ENCODE results near the gene TMEM174. TPM values are rescaled to one million over a fixed set of nuclear protein-coding genes. Genes with fewer than 3 reads are reported as not detected.

Gene TMEM174
- total and polyA plus RNA-seq, 8 donors: 0.13 to 0.30 (median 0.13) TPM; not detected in 5

DNA sequence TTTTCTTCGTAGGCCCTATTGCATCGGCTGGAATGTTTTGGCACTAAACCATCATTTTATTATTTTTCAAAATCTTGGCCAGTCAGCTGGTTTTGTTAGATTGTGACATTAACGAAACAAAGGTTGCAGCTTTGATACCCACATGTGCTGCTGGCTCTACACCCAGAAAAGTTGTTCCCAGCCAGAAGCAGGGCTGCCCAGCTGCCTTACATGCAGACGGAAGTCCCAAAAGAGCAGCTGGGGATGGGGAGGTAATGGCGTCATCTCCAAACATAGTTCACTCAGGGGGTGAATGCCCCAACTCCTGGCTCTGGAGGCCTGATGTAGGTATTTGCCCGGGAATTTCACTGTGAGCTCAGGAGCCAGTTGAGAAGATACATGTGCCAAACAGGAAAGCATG, 29.3 kb upstream of the TMEM174 start:
- DNase-seq (no peak), ATAC-seq (no peak)
- Histone ChIP-seq H3K36me3 (no peaks in the 10 kb centered on the region), H3K4me1 (no peaks in the 10 kb centered on the region), H3K27ac (no peak overlapping the region), H3K27me3 (peaks cover 0 to 15% of the 10 kb centered on the region in 2 donors), H3K9me3 (no peaks in the 10 kb centered on the region), H3K4me3 (no peak overlapping the region)
- TF ChIP-seq, protein P1, sequence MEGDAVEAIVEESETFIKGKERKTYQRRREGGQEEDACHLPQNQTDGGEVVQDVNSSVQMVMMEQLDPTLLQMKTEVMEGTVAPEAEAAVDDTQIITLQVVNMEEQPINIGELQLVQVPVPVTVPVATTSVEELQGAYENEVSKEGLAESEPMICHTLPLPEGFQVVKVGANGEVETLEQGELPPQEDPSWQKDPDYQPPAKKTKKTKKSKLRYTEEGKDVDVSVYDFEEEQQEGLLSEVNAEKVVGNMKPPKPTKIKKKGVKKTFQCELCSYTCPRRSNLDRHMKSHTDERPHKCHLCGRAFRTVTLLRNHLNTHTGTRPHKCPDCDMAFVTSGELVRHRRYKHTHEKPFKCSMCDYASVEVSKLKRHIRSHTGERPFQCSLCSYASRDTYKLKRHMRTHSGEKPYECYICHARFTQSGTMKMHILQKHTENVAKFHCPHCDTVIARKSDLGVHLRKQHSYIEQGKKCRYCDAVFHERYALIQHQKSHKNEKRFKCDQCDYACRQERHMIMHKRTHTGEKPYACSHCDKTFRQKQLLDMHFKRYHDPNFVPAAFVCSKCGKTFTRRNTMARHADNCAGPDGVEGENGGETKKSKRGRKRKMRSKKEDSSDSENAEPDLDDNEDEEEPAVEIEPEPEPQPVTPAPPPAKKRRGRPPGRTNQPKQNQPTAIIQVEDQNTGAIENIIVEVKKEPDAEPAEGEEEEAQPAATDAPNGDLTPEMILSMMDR (IDR thresholded peaks at IDR 0.05): no peak
- intact Hi-C loops (cut with DNase I): no loop called here

DNA sequence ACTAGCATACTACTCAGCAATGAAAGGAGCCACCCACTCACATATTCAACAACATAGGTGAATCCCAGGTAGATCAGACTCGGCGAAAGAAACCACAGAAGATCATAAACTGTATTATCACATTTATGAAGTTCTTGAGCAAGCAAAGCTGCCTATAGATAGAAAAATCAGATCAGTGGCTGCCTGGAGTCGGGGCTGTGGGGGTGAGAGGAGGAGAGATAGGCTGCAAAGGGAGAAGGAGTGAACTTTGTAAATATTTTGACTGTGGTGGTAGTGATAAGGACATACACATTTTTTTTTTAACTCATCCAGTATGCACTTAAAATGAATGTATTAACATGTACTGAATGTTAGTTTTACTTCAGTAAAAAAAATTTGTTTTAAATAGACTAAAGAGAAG, 23.5 kb upstream of the TMEM174 start:
- Histone ChIP-seq H3K27ac (no peak overlapping the region), H3K27me3 (peaks cover 0 to under 1% of the 10 kb centered on the region in 2 donors), H3K4me1 (no peaks in the 10 kb centered on the region), H3K36me3 (no peaks in the 10 kb centered on the region), H3K4me3 (no peak overlapping the region), H3K9me3 (no peaks in the 10 kb centered on the region)
- intact Hi-C loops (cut with DNase I): no loop called here
- TF ChIP-seq, protein P1 (IDR thresholded peaks at IDR 0.05): no peak
- no peak for ATAC-seq
- DNase-seq: no peak

DNA sequence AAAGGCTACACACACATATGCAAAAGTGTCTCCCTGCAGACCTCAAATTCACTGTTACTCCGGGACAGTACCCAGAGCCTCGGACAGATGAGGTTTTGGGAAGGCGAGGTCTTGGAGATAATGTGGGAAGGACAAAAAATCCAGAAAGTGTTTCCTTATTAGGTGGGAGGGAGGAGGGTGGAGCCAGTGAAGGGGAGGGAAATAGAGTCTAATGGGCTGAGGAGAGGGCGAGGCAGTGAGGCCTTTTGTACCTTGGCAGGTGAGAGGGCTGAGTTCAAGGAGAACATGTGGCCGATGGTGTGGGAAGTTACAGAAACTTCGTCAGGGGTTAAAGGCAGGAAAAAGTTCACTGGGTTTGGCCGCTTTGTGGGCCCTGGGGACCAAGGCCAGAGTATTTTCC, 22.1 kb upstream of the TMEM174 start:
- TF ChIP-seq, protein P1 (IDR thresholded peaks at IDR 0.05): no peak
- Histone ChIP-seq H3K4me3 (no peak overlapping the region), H3K27ac (no peak overlapping the region), H3K4me1 (no peaks in the 10 kb centered on the region), H3K27me3 (peaks cover 0 to 9% of the 10 kb centered on the region in 2 donors), H3K36me3 (no peaks in the 10 kb centered on the region), H3K9me3 (no peaks in the 10 kb centered on the region)
- DNase-seq: no peak
- no peak for ATAC-seq
- intact Hi-C loops (cut with DNase I): no loop called here

DNA sequence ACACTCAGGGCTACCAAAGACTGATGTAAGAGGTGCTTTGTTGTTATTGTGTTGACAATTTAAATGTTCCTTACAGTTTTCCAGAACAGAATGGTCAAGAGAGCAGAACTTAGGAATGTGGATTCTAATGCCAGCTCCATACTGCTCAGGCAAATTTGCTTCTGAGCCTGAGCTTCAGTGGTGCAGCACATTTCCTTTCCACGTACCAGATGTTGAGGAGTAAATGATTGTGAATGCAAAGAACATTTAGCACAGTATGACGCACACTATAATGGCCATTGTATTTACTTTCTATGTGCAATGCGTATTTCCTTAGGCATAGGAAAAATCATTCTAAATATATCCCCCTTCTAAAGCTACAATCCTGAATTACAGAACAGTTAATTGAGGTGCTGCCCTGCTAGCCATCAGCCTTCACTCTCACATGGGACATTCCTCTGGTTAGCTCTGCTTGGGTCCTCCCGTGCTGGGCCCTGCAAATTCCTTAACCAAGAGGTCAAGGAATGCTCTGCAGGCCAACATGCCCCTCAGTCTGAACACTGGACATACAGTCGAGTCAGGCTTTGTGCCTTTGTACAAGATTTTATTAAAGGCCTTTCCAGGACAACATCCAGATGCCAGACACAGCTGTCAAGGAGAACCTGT, 21.1 kb upstream of the TMEM174 start:
- TF ChIP-seq, protein P1 (IDR thresholded peaks at IDR 0.05): no peak
- H3K36me3 ChIP-seq: no peaks in the 10 kb centered on the region
- intact Hi-C loops (cut with DNase I): no loop called here
- H3K27ac ChIP-seq: no peak overlapping the region
- DNase-seq: no peak
- peaks cover 0 to 18% of the 10 kb centered on the region in 2 donors for H3K27me3 ChIP-seq
- H3K9me3 ChIP-seq: no peaks in the 10 kb centered on the region
- H3K4me1 ChIP-seq: no peaks in the 10 kb centered on the region
- no peak for ATAC-seq
- H3K4me3 ChIP-seq: no peak overlapping the region

DNA sequence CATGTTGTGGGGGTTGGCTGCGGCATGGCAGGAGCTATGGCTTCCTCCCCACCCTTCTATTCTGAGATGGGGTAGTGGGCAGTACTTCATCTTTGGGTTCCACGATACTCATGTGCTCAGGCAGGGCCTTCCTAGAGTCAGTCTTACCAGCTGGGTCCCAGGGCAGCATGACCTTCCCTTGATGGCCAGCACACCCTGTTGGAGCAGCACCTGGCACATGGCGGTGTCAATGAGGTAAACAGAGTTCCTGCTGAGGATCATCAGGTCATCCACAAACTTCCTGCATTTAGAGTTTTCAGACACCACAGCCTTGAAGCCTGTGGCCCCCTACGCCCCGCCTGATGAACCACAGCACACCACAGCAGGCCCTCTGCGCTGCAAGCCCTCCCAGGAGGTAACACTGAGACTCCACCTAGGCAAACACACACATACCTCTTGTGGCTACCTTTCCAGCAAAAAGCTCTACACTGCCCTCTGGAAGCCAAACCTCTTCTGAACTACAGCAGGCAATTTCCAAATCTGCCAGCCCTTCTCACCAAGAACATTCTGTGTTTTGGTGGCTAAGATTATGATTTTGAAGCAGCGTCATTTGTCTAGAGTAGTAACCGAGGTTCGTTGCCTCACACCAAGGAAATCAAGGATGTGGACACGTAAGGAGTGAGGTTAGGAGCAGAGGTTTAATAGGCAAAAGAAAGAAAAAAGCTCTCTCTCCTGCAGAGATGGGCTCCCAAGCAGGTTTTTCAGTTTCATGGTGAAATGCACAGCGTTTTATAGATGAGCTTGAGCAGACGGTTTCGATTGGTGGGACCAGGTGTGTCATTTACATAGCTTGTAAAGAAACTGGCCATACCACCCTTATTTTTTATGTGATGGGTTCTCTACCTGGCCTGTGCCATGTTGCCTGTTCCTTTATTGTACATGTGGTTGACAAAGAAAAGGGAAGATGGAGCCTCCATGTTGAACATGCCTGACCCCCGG, 20.3 kb upstream of the TMEM174 start:
- Histone ChIP-seq H3K4me1 (no peaks in the 10 kb centered on the region), H3K27me3 (peaks cover 0 to 26% of the 10 kb centered on the region in 2 donors), H3K27ac (no peak overlapping the region), H3K36me3 (no peaks in the 10 kb centered on the region), H3K9me3 (no peaks in the 10 kb centered on the region), H3K4me3 (no peak overlapping the region)
- ATAC-seq (no peak), DNase-seq (no peak)
- intact Hi-C loops (cut with DNase I): no loop called here
- TF ChIP-seq, protein P1 (IDR thresholded peaks at IDR 0.05): no peak

Measured in left lung (tissue), 10 donors.